CD4-positive, alpha-beta memory T cell (primary cell): Measurements from ENCODE around the gene RAP2A. TPM values are rescaled to one million over a fixed set of nuclear protein-coding genes. Genes with fewer than 3 reads are reported as not detected.

Experiments
- CTCF ChIA-PET: fragments of 350-600 bp; sonication (Branson Sonifier 250); formaldehyde crosslinking; loops from one replicate; lab custom pipeline; 2021; ENCODE audit warnings: inconsistent platforms; ENCODE audit not compliant: partially characterized antibody; lab: Charles Lee
- POLR2A ChIA-PET: fragments of 350-600 bp; sonication (Branson Sonifier 250); formaldehyde crosslinking; loops from one replicate; lab custom pipeline; 2021; ENCODE audit not compliant: partially characterized antibody; lab: Charles Lee
- DNase-seq, 5 donors: peaks; one replicate each; pipeline versions ENCODE4 v3.0.0 to v3.0.0-alpha.2; 2020 to 2022; ENCODE audit warnings: mixed read lengths in 1 of 5
- H3K27ac ChIP-seq: one replicate; pipeline ENCODE4 v1.7.0; 2013; ENCODE audit warnings: low read depth, low read length
- H3K27me3 ChIP-seq: 2 replicates; pipeline ENCODE4 v1.7.0; 2013; ENCODE audit warnings: mild to moderate bottlenecking, low read length, moderate library complexity; ENCODE audit not compliant: insufficient read depth
- H3K36me3 ChIP-seq: 2 replicates; pipeline ENCODE4 v1.7.0; 2013; ENCODE audit warnings: mild to moderate bottlenecking, low read length, moderate library complexity; ENCODE audit not compliant: insufficient read depth
- H3K4me1 ChIP-seq: 2 replicates; pipeline ENCODE4 v1.7.0; 2013; ENCODE audit warnings: mild to moderate bottlenecking, low read length, moderate library complexity; ENCODE audit not compliant: insufficient read depth
- H3K4me3 ChIP-seq, 2 donors: one replicate each; pipeline ENCODE4 v1.7.0; 2013; ENCODE audit warnings: low read length in 2 of 2, mild to moderate bottlenecking in 1 of 2
- H3K9me3 ChIP-seq, 2 donors: one replicate each; pipeline ENCODE4 v1.7.0; 2013; ENCODE audit warnings: low read length in 2 of 2, control low read depth in 1 of 2; ENCODE audit not compliant: control insufficient read depth in 1 of 2
- H3K27ac Mint-ChIP-seq, 7 donors: one replicate each; pipeline ENCODE4 v1.8.0; 2020 to 2021; ENCODE audit warnings: mixed read lengths in 7 of 7, mild to moderate bottlenecking in 6 of 7, inconsistent platforms in 3 of 7, moderate library complexity in 3 of 7
- H3K27me3 Mint-ChIP-seq, 2 donors: one replicate each; pipeline ENCODE4 v1.8.0; 2020 to 2021; ENCODE audit warnings: mixed read lengths in 2 of 2
- H3K36me3 Mint-ChIP-seq, 2 donors: one replicate each; pipeline ENCODE4 v1.8.0; 2020 to 2021; ENCODE audit warnings: mixed read lengths in 2 of 2, inconsistent platforms in 1 of 2, mild to moderate bottlenecking in 1 of 2
- H3K4me1 Mint-ChIP-seq, 4 donors: one replicate each; pipeline ENCODE4 v1.8.0; 2020 to 2021; ENCODE audit warnings: mixed read lengths in 4 of 4, mild to moderate bottlenecking in 1 of 4
- H3K4me3 Mint-ChIP-seq, 8 donors: one replicate each; pipeline ENCODE4 v1.8.0; 2020 to 2021; ENCODE audit warnings: mixed read lengths in 8 of 8, mild to moderate bottlenecking in 7 of 8, moderate library complexity in 6 of 8, inconsistent platforms in 3 of 8
- H3K9me3 Mint-ChIP-seq, 8 donors: one replicate each; pipeline ENCODE4 v1.8.0; 2020 to 2021; ENCODE audit warnings: mixed read lengths in 8 of 8, mild to moderate bottlenecking in 5 of 8, inconsistent platforms in 3 of 8, moderate library complexity in 1 of 8
- intact Hi-C: fragments of 100-400 bp; cut with micrococcal nuclease; formaldehyde crosslinking; loops from one replicate; pipeline ENCODE4 v1.15.1; 2023
- polyA plus RNA-seq, 2 donors: library from polyadenylated mRNA; unstranded; fragments of 300-500 nt; fragmentation: Illumina TruSeq; gene quantifications; one replicate each; pipeline ENCODE4 v1.2.3, GENCODE V29; 2021
- total RNA-seq, 2 experiments: library from RNA; stranded (reverse); gene quantifications; one replicate each; pipeline ENCODE4 v1.2.3, GENCODE V29; 2021

Gene RAP2A
- total RNA-seq (10 to 100 TPM; 21.5 to 24.0 TPM), polyA plus RNA-seq (1 to 10 TPM; 1.7 to 3.9 TPM)

- Mint-ChIP-seq H3K36me3 (peaks cover 0 to 20% of the 10 kb centered on the region in 2 donors), H3K4me3 (peak within 1 kb of the TSS; percentile 96 to 100 (median 98)), H3K27ac (peak within 1 kb of the TSS; percentile 97 to 100 (median 99)), H3K4me1 (peaks cover 20 to 41% (median 23%) of the 10 kb centered on the region in 4 donors), H3K27me3 (peaks cover 0 to 4% of the 10 kb centered on the region in 2 donors), H3K9me3 (peaks cover 0 to 2% (median 0%) of the 10 kb centered on the region in 8 donors)
- Histone ChIP-seq H3K27me3 (peaks cover 5% of the 10 kb centered on the region), H3K36me3 (no peaks in the 10 kb centered on the region), H3K27ac (peak within 1 kb of the TSS; percentile 99), H3K4me1 (peaks cover 41% of the 10 kb centered on the region), H3K4me3 (peak within 1 kb of the TSS; percentile 93 to 97), H3K9me3 (no peaks in the 10 kb centered on the region)
- peak; percentile 89 to 93 (median 91) for DNase-seq
- intact Hi-C loops = loop anchor here (1.0 to 10.0 kb wide), 5 partner anchors 65 to 1758 kb away; partner anchors contain the start of genes MBNL2 and STK24
- ChIA-PET CTCF (interaction anchor here (0.8 to 1.9 kb wide), 3 partner anchors 64 to 324 kb away, joined by 3 to 9 read pairs (median 6); no protein-coding TSS in a partner anchor), POLR2A (interaction anchor here (1.0 to 3.7 kb wide), 21 partner anchors 9 to 1766 kb away, joined by 3 to 85 read pairs (median 4); partner anchors contain the start of genes DNAJC3, MBNL2 and UBAC2)
These were observed at the start of gene RAP2A for GRCh38 chr13:97433727-97434396. Gene RAP2A (plus strand): TSS chr13:97434169. CDS start chr13:97434471, 302 bp downstream.

GRCh38 chr13:97384371-97384770, 49.6 kb upstream of the RAP2A start:
- no peaks in the 10 kb centered on the region for H3K9me3 ChIP-seq
- no peak overlapping the region for H3K4me3 Mint-ChIP-seq
- intact Hi-C loops = no loop called here
- H3K36me3 Mint-ChIP-seq = peaks cover 40 to 48% of the 10 kb centered on the region in 2 donors
- no peak overlapping the region for H3K4me3 ChIP-seq
- H3K27me3 ChIP-seq = no peaks in the 10 kb centered on the region
- H3K4me1 Mint-ChIP-seq = peaks cover 7 to 18% (median 12%) of the 10 kb centered on the region in 4 donors
- POLR2A ChIA-PET = no interaction called here
- H3K27ac ChIP-seq = no peak overlapping the region
- no peaks in the 10 kb centered on the region for H3K9me3 Mint-ChIP-seq
- H3K27me3 Mint-ChIP-seq = no peaks in the 10 kb centered on the region
- peak overlapping the region in 1 of 7 donors; percentile 54 for H3K27ac Mint-ChIP-seq
- CTCF ChIA-PET = no interaction called here
- H3K36me3 ChIP-seq = no peaks in the 10 kb centered on the region
- no peak for DNase-seq
- peaks cover 4% of the 10 kb centered on the region for H3K4me1 ChIP-seq

GRCh38 chr13:97385146-97385545, 48.8 kb upstream of the RAP2A start:
- H3K4me1 Mint-ChIP-seq = peaks cover 7 to 18% (median 12%) of the 10 kb centered on the region in 4 donors
- peaks cover 39 to 43% of the 10 kb centered on the region in 2 donors for H3K36me3 Mint-ChIP-seq

GRCh38 chr13:97385854-97386253, 48.1 kb upstream of the RAP2A start:
- DNase-seq = no peak
- no peak overlapping the region for H3K27ac Mint-ChIP-seq
- POLR2A ChIA-PET = no interaction called here
- H3K27me3 Mint-ChIP-seq = no peaks in the 10 kb centered on the region
- H3K4me3 Mint-ChIP-seq = no peak overlapping the region
- intact Hi-C loops = no loop called here
- H3K9me3 ChIP-seq = no peaks in the 10 kb centered on the region
- CTCF ChIA-PET = no interaction called here
- no peak overlapping the region for H3K27ac ChIP-seq
- H3K9me3 Mint-ChIP-seq = no peaks in the 10 kb centered on the region
- H3K4me1 ChIP-seq = peaks cover 4% of the 10 kb centered on the region
- H3K4me1 Mint-ChIP-seq = peaks cover 7 to 18% (median 12%) of the 10 kb centered on the region in 4 donors
- H3K36me3 Mint-ChIP-seq = peaks cover 36 to 38% of the 10 kb centered on the region in 2 donors
- H3K27me3 ChIP-seq = no peaks in the 10 kb centered on the region
- no peak overlapping the region for H3K4me3 ChIP-seq
- H3K36me3 ChIP-seq = no peaks in the 10 kb centered on the region

More at GRCh38 chr13:97385146-97385545, 48.8 kb upstream of the RAP2A start:
- Histone ChIP-seq H3K4me1 (peaks cover 4% of the 10 kb centered on the region), H3K4me3 (no peak overlapping the region), H3K36me3 (no peaks in the 10 kb centered on the region), H3K27ac (no peak overlapping the region), H3K27me3 (no peaks in the 10 kb centered on the region), H3K9me3 (no peaks in the 10 kb centered on the region)
- ChIA-PET POLR2A (no interaction called here), CTCF (no interaction called here)
- no peak for DNase-seq
- intact Hi-C loops = no loop called here
- no peak overlapping the region for H3K4me3 Mint-ChIP-seq
- H3K9me3 Mint-ChIP-seq = no peaks in the 10 kb centered on the region
- no peaks in the 10 kb centered on the region for H3K27me3 Mint-ChIP-seq
- H3K27ac Mint-ChIP-seq = no peak overlapping the region

GRCh38 chr13:97386801-97387484, 47.0 kb upstream of the RAP2A start:
- Histone ChIP-seq H3K4me1 (peaks cover 4% of the 10 kb centered on the region), H3K9me3 (no peaks in the 10 kb centered on the region), H3K36me3 (no peaks in the 10 kb centered on the region), H3K27me3 (no peaks in the 10 kb centered on the region), H3K27ac (no peak overlapping the region), H3K4me3 (no peak overlapping the region)
- ChIA-PET CTCF (interaction anchor here (0.8 to 1.6 kb wide), 2 partner anchors 27 to 277 kb away, joined by 4 to 5 read pairs; no protein-coding TSS in a partner anchor), POLR2A (no interaction called here)
- peaks cover 39 to 41% of the 10 kb centered on the region in 2 donors for H3K36me3 Mint-ChIP-seq
- peaks cover 7 to 18% (median 12%) of the 10 kb centered on the region in 4 donors for H3K4me1 Mint-ChIP-seq
- H3K4me3 Mint-ChIP-seq = no peak overlapping the region
- DNase-seq = no peak
- no peak overlapping the region for H3K27ac Mint-ChIP-seq
- no peaks in the 10 kb centered on the region for H3K27me3 Mint-ChIP-seq
- no peaks in the 10 kb centered on the region for H3K9me3 Mint-ChIP-seq
- intact Hi-C loops = no loop called here

- Mint-ChIP-seq H3K9me3 (no peaks in the 10 kb centered on the region), H3K27me3 (no peaks in the 10 kb centered on the region), H3K4me3 (no peak overlapping the region), H3K36me3 (peaks cover 37 to 39% of the 10 kb centered on the region in 2 donors), H3K4me1 (peaks cover 7 to 18% (median 12%) of the 10 kb centered on the region in 4 donors), H3K27ac (no peak overlapping the region)
- no peak overlapping the region for H3K27ac ChIP-seq
- POLR2A ChIA-PET = no interaction called here
- H3K4me3 ChIP-seq = no peak overlapping the region
- CTCF ChIA-PET = interaction anchor here (0.8 to 1.6 kb wide), 2 partner anchors 28 to 278 kb away, joined by 4 to 5 read pairs; no protein-coding TSS in a partner anchor
- intact Hi-C loops = no loop called here
- no peaks in the 10 kb centered on the region for H3K27me3 ChIP-seq
- DNase-seq = no peak
- H3K9me3 ChIP-seq = no peaks in the 10 kb centered on the region
- peaks cover 4% of the 10 kb centered on the region for H3K4me1 ChIP-seq
- H3K36me3 ChIP-seq = no peaks in the 10 kb centered on the region
These were observed 46.5 kb upstream of the RAP2A start for GRCh38 chr13:97387485-97387839.

GRCh38 chr13:97387890-97388289, 46.1 kb upstream of the RAP2A start:
- Histone ChIP-seq H3K4me1 (peaks cover 4% of the 10 kb centered on the region), H3K9me3 (no peaks in the 10 kb centered on the region), H3K4me3 (no peak overlapping the region), H3K27ac (no peak overlapping the region), H3K36me3 (no peaks in the 10 kb centered on the region), H3K27me3 (no peaks in the 10 kb centered on the region)
- no peak for DNase-seq
- intact Hi-C loops = no loop called here
- no peak overlapping the region for H3K4me3 Mint-ChIP-seq
- H3K4me1 Mint-ChIP-seq = peaks cover 7 to 18% (median 12%) of the 10 kb centered on the region in 4 donors
- no peaks in the 10 kb centered on the region for H3K27me3 Mint-ChIP-seq
- H3K27ac Mint-ChIP-seq = no peak overlapping the region
- ChIA-PET POLR2A (no interaction called here), CTCF (interaction anchor here (1.6 kb wide), 1 partner anchor 278 kb away, joined by 5 read pairs; no protein-coding TSS in a partner anchor)
- peaks cover 33 to 37% of the 10 kb centered on the region in 2 donors for H3K36me3 Mint-ChIP-seq
- H3K9me3 Mint-ChIP-seq = no peaks in the 10 kb centered on the region
